ENCODE results near the gene GINS3.

GRCh38 chr16:58454178-58454577 is 61.9 kb downstream of the GINS3 start:
- no peak for TF ChIP-seq EZH2 (IDR thresholded peaks at IDR 0.05)
- no peak for TF ChIP-seq POLR2AphosphoS5 (IDR thresholded peaks at IDR 0.05; ENCODE audit: borderline replicate concordance, low read depth, low read length)
